ENCODE results near the gene MAGI2.

The MAGI2 gene

DNA sequence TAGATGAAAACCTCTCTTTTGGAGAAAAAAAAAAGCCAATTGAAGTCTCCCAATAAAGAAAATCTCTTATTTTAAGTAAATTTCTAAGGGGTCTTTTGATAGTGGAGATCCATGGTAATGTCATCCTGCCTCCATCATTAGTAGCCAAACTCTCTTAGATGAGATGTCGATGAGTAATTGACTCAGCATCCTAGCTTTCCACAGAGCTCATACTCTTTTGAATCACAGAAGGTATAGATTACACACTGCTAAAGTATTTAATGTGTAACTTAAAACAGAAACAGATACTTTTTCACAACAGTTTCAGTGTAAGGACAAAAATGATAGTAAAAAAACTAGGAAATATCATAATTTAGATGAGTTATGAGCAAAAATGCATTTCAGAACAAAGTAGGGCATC lies 19.4 kb downstream of the MAGI2 start:
- Mint-ChIP-seq H3K4me3 (no peak overlapping the region), H3K36me3 (ENCODE audit: insufficient read depth) (no peaks in the 10 kb centered on the region), H3K9me3 (peaks cover 8% of the 10 kb centered on the region), H3K27me3 (no peaks in the 10 kb centered on the region), H3K4me1 (no peaks in the 10 kb centered on the region), H3K27ac (ENCODE audit: low read depth) (no peak overlapping the region)
- ATAC-seq (replicated peaks; ENCODE audit: extremely low read depth, poor library complexity, severe bottlenecking), result no peak
- DNase-seq (ENCODE audit: low spot score in 2 of 2), result no peak

DNA sequence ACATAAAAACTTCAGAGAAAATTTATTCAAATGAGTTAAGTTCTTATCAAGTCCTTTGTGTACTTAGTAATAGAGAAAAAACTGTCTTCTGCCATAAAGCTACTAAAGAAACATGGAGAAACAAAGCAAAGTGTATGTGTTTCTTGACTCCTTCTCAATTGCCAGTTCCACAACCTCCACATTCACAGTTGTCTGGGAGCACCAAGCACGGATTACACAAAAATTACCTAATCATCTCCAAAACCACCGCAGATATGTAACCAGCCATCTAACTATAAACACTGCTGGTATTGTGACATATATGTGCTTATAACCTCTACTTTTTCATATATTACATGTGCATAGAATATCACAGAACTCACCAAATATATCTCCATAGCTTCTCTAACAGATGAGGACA lies 23.1 kb downstream of the MAGI2 start:
- Mint-ChIP-seq H3K4me1 (no peaks in the 10 kb centered on the region), H3K27ac (ENCODE audit: low read depth) (no peak overlapping the region), H3K4me3 (no peak overlapping the region), H3K9me3 (peaks cover 20% of the 10 kb centered on the region), H3K36me3 (ENCODE audit: insufficient read depth) (peaks cover 2% of the 10 kb centered on the region), H3K27me3 (no peaks in the 10 kb centered on the region)
- DNase-seq (ENCODE audit: low spot score in 2 of 2) (no peak), ATAC-seq (replicated peaks; ENCODE audit: extremely low read depth, poor library complexity, severe bottlenecking) (no peak)

DNA sequence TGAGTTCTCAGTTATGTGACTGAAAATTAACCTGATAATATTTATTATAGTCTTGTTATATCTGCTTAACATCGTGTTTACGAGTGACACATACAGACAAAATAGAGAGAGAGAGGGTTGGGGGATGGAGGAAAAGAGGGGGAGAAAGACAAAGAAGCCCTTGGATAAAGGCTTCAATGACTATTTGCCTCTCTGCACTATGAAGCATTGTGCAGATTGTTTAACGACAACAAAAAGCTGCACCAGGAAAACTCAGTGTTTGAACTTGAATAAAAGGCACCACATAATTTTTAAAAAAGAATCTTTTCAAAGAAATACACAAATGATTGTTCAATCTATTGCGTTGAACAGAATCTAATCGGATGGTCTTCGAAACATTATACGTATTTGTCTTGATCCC lies 27.8 kb downstream of the MAGI2 start:
- Mint-ChIP-seq H3K27ac (ENCODE audit: low read depth) (no peak overlapping the region), H3K27me3 (no peaks in the 10 kb centered on the region), H3K9me3 (peaks cover 12% of the 10 kb centered on the region), H3K4me3 (no peak overlapping the region), H3K36me3 (ENCODE audit: insufficient read depth) (peaks cover 2% of the 10 kb centered on the region), H3K4me1 (no peaks in the 10 kb centered on the region)
- ATAC-seq (replicated peaks; ENCODE audit: extremely low read depth, poor library complexity, severe bottlenecking), result no peak
- no peak for DNase-seq (ENCODE audit: low spot score in 2 of 2)

DNA sequence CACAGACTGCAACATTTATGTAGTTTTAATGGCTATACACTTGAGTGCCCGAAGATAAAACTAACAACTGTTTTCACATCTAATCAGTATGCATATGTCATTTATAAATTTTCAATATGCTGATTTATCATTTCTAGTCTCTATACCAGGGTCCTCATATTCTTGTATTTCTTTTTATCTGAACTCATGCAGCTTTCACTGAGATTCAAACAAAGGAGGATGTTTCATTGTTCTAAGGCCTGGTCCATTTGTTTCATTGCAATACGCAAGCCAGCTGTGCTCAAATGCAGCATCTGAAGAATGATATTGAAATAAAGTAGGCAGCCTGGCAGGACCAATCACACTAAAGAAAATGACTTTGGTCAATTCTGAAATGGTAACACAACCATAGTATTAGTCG lies 31.7 kb downstream of the MAGI2 start:
- Mint-ChIP-seq H3K27ac (ENCODE audit: low read depth) (no peak overlapping the region), H3K4me3 (no peak overlapping the region), H3K9me3 (peaks cover 17% of the 10 kb centered on the region), H3K27me3 (no peaks in the 10 kb centered on the region), H3K4me1 (no peaks in the 10 kb centered on the region), H3K36me3 (ENCODE audit: insufficient read depth) (peaks cover 3% of the 10 kb centered on the region)
- ATAC-seq (replicated peaks; ENCODE audit: extremely low read depth, poor library complexity, severe bottlenecking) (no peak), DNase-seq (ENCODE audit: low spot score in 2 of 2) (no peak)

DNA sequence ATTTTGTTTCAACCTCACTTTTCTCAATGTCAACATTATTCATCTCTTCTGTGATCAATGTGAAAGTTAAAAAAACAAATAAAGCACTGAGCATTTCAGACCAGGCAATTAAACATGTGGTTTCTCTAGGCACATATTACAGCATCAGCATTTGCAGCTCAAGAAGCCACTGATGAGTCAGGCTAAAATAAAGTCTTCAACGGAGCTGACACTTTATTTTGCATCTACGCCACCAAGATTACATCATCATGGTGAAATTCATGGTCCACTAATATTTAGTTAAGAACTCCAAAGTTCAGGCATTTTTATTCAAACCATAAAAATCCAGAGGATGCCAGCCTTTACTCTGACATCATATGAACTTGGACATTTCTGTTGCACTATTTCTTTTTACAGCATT lies 33.0 kb downstream of the MAGI2 start:
- Mint-ChIP-seq H3K27ac (ENCODE audit: low read depth) (no peak overlapping the region), H3K4me1 (no peaks in the 10 kb centered on the region), H3K4me3 (no peak overlapping the region), H3K27me3 (no peaks in the 10 kb centered on the region), H3K9me3 (peaks cover 17% of the 10 kb centered on the region), H3K36me3 (ENCODE audit: insufficient read depth) (peaks cover 2% of the 10 kb centered on the region)
- DNase-seq (ENCODE audit: low spot score in 2 of 2) (no peak), ATAC-seq (replicated peaks; ENCODE audit: extremely low read depth, poor library complexity, severe bottlenecking) (no peak)

DNA sequence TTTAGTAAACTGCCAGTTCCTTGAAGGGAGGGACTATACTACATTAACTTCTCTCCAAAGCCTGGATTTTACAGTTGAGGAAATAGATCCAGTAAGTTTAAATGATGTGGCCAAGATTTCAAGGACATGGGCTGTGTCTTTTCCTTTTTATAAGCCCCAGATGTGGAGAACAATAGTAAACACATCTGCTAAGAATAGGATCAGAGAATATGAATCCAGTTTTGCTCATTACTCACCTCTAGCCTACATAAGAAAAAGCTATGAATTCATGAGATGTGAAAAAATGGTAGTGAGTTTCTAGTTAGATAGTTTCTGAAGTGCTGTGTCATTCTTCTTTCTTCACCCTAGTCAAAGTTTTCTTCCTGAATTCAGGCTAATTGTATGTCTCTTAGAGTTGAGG lies 38.6 kb downstream of the MAGI2 start:
- Mint-ChIP-seq H3K27ac (ENCODE audit: low read depth) (no peak overlapping the region), H3K4me1 (no peaks in the 10 kb centered on the region), H3K27me3 (no peaks in the 10 kb centered on the region), H3K9me3 (peaks cover 16% of the 10 kb centered on the region), H3K36me3 (ENCODE audit: insufficient read depth) (peaks cover 1% of the 10 kb centered on the region), H3K4me3 (no peak overlapping the region)
- no peak for DNase-seq (ENCODE audit: low spot score in 2 of 2)
- no peak for ATAC-seq (replicated peaks; ENCODE audit: extremely low read depth, poor library complexity, severe bottlenecking)

DNA sequence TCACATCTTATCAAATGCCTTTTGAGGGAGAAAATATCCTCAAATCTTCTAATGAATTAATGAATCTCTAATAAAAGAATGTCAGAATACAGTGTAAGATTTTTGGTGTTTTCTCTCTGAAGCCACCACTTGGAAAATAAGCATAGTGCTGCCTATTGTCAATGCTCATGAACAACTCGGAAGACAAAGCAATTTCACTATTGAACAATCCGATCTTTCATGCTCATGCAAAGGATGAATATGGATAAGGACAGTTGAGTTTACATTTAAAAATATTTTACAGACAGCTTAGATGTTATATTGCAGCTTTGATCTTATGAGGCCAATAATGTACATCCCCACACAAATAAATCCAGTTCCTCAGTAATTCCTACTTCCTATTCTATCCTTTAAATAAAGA lies 40.6 kb downstream of the MAGI2 start:
- H3K27ac Mint-ChIP-seq (ENCODE audit: low read depth), result no peak overlapping the region
- H3K36me3 Mint-ChIP-seq (ENCODE audit: insufficient read depth), result peaks cover 1% of the 10 kb centered on the region
- DNase-seq (ENCODE audit: low spot score in 2 of 2) (no peak), ATAC-seq (replicated peaks; ENCODE audit: extremely low read depth, poor library complexity, severe bottlenecking) (no peak)
- H3K27me3 Mint-ChIP-seq, result no peaks in the 10 kb centered on the region
- no peaks in the 10 kb centered on the region for H3K4me1 Mint-ChIP-seq
- H3K9me3 Mint-ChIP-seq, result peaks cover 17% of the 10 kb centered on the region
- H3K4me3 Mint-ChIP-seq, result no peak overlapping the region

DNA sequence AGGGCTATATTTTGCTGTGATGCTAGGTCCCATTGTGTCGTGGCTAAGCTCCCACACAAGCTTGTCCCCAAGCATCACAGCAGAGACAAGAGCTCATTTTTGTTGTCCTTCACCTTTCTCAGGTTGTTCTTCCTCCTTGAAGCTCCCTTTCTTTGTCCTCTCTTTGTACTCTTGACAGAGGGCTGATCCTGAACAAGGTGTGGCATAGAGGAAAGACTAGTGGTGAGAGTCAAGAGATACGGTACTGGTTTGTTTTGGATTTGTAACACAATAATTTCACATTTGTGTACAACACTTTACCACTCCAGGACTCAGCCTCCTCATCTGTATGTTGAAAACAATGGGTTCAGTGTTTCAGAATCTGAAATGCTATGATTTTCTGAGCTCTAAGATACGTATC lies 41.0 kb downstream of the MAGI2 start:
- Mint-ChIP-seq H3K4me3 (no peak overlapping the region), H3K36me3 (ENCODE audit: insufficient read depth) (peaks cover 1% of the 10 kb centered on the region), H3K27me3 (no peaks in the 10 kb centered on the region), H3K4me1 (no peaks in the 10 kb centered on the region), H3K27ac (ENCODE audit: low read depth) (no peak overlapping the region), H3K9me3 (peaks cover 17% of the 10 kb centered on the region)
- ATAC-seq (replicated peaks; ENCODE audit: extremely low read depth, poor library complexity, severe bottlenecking) (no peak), DNase-seq (ENCODE audit: low spot score in 2 of 2) (no peak)

DNA sequence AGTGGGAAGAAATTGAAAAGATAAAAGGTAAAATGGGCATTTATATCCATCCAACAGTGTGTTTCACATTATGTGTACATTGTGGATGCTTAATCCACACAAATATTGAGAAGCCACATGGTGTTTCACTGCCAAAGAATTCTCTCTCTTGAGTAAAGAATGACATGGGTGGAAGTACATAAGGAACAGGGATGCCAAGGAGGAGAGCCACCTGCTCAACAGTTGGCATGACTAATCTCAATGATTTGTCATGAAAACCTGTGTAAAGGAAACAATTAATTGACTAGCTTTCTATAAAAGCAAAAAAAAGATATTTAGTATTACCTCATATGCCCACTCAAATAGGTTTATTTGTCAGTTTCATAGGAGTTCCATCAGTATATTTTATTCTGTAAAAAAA lies 43.1 kb downstream of the MAGI2 start:
- peaks cover 12% of the 10 kb centered on the region for H3K9me3 Mint-ChIP-seq
- H3K27ac Mint-ChIP-seq (ENCODE audit: low read depth), result no peak overlapping the region
- no peaks in the 10 kb centered on the region for H3K27me3 Mint-ChIP-seq
- no peaks in the 10 kb centered on the region for H3K4me1 Mint-ChIP-seq
- no peak overlapping the region for H3K4me3 Mint-ChIP-seq
- ATAC-seq (replicated peaks; ENCODE audit: extremely low read depth, poor library complexity, severe bottlenecking) (no peak), DNase-seq (ENCODE audit: low spot score in 2 of 2) (no peak)
- no peaks in the 10 kb centered on the region for H3K36me3 Mint-ChIP-seq (ENCODE audit: insufficient read depth)

DNA sequence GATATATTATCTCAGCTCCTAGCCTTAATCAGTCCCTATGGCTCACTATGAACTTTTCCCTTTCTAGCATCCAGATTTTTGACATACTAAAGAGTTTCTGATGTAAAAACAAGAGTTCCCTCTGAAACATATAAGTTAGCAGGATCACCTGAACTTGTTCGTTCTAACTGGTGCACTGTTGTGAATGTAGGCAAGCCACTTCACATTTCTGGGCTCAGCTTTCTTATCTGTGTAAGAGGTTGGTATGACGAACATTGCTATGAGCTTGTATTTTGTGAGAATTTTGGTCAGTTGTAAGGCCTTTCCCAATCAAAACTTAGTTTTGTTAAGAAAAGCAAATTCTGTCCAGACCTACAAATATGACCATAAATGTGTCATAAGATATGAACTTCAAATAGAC lies 46.1 kb downstream of the MAGI2 start:
- Mint-ChIP-seq H3K9me3 (peaks cover 7% of the 10 kb centered on the region), H3K27ac (ENCODE audit: low read depth) (no peak overlapping the region), H3K4me1 (no peaks in the 10 kb centered on the region), H3K27me3 (no peaks in the 10 kb centered on the region), H3K36me3 (ENCODE audit: insufficient read depth) (no peaks in the 10 kb centered on the region), H3K4me3 (no peak overlapping the region)
- DNase-seq (ENCODE audit: low spot score in 2 of 2) (no peak), ATAC-seq (replicated peaks; ENCODE audit: extremely low read depth, poor library complexity, severe bottlenecking) (no peak)

DNA sequence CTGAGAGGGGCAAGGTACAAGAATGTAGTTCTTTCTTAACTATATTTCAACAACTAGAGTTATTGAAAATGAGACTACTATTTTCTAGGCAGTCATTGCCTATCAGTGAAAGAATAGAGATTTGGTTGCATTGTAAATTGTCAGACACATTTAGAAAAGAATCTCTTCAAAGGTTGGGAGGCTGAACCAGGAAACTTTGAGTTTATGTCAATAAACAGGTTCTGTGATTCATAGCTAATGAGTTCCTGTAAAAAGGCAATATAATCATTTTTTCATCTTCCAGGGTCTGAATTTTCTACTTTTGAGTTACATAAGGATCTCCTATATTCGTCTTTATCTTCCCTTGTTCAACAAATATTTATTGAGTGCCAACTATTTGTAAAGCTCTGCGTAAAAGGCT lies 47.1 kb downstream of the MAGI2 start:
- H3K9me3 Mint-ChIP-seq, result peaks cover 7% of the 10 kb centered on the region
- no peak overlapping the region for H3K4me3 Mint-ChIP-seq
- H3K4me1 Mint-ChIP-seq, result no peaks in the 10 kb centered on the region
- DNase-seq (ENCODE audit: low spot score in 2 of 2) (no peak), ATAC-seq (replicated peaks; ENCODE audit: extremely low read depth, poor library complexity, severe bottlenecking) (no peak)
- no peak overlapping the region for H3K27ac Mint-ChIP-seq (ENCODE audit: low read depth)
- H3K36me3 Mint-ChIP-seq (ENCODE audit: insufficient read depth), result no peaks in the 10 kb centered on the region
- H3K27me3 Mint-ChIP-seq, result no peaks in the 10 kb centered on the region

DNA sequence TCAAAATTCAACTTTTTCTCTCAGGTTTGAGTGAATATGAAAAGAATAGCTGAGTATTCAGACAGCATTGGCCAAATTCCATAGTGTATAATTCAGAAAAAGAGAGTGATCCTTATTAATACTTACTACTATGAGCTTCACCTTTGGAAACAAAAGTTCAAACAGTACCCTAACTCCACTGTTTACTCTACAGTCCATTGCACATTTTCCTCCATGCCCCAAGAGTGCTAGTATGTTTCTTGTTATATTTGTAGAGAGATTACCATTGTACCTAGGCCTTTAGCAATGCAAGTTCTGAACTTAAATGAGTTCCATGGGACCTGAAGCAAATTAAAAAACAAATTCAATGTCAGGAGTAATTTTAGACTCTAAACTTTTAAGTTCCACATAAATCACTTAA lies 48.1 kb downstream of the MAGI2 start:
- no peaks in the 10 kb centered on the region for H3K36me3 Mint-ChIP-seq (ENCODE audit: insufficient read depth)
- ATAC-seq (replicated peaks; ENCODE audit: extremely low read depth, poor library complexity, severe bottlenecking) (no peak), DNase-seq (ENCODE audit: low spot score in 2 of 2) (no peak)
- H3K4me1 Mint-ChIP-seq, result no peaks in the 10 kb centered on the region
- peaks cover 7% of the 10 kb centered on the region for H3K9me3 Mint-ChIP-seq
- no peak overlapping the region for H3K27ac Mint-ChIP-seq (ENCODE audit: low read depth)
- no peaks in the 10 kb centered on the region for H3K27me3 Mint-ChIP-seq
- H3K4me3 Mint-ChIP-seq, result no peak overlapping the region

DNA sequence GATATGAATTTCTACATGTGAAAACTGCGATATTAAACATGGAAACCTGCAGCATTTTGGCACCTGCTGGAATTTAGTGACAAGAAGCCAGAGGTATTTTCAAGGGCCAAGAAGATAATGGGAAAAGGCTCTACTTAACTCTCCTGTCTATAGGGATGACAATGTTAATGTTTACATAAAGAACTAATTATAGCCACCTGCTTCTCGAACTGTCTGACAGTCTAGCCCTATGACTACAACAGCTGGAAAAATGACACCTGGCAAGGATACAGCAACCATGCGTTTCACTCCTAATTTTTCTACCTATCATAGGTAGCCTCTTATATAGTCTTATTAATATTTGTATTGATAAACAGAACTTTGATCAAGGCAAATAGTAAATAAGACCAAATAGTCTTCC lies 49.6 kb downstream of the MAGI2 start:
- Mint-ChIP-seq H3K27ac (ENCODE audit: low read depth) (no peak overlapping the region), H3K27me3 (no peaks in the 10 kb centered on the region), H3K4me3 (no peak overlapping the region), H3K4me1 (no peaks in the 10 kb centered on the region), H3K36me3 (ENCODE audit: insufficient read depth) (no peaks in the 10 kb centered on the region), H3K9me3 (peaks cover 7% of the 10 kb centered on the region)
- DNase-seq (ENCODE audit: low spot score in 2 of 2) (no peak), ATAC-seq (replicated peaks; ENCODE audit: extremely low read depth, poor library complexity, severe bottlenecking) (no peak)

DNA sequence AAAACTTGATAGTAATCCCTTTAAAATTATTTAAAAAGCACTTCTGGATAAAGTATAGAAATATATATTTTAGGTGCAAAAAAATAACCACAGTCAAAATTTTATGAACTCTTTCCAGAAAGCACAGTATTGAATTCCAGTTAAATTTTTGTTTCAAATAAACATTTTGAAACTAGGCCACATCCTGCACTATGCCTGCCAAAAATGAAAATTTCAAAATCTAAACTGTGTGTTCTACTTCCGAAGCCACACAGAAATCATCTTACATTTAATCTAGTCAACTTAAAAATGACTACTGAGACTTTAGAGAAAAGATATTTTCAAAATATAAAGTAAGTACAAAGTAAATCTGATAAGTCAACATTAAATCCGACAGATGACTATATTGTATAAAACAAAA lies 50.0 kb downstream of the MAGI2 start:
- ATAC-seq (replicated peaks; ENCODE audit: extremely low read depth, poor library complexity, severe bottlenecking) (no peak), DNase-seq (ENCODE audit: low spot score in 2 of 2) (no peak)
- Mint-ChIP-seq H3K4me3 (no peak overlapping the region), H3K27me3 (no peaks in the 10 kb centered on the region), H3K27ac (ENCODE audit: low read depth) (no peak overlapping the region), H3K9me3 (peaks cover 5% of the 10 kb centered on the region), H3K36me3 (ENCODE audit: insufficient read depth) (no peaks in the 10 kb centered on the region), H3K4me1 (no peaks in the 10 kb centered on the region)

Measured in central memory CD8-positive, alpha-beta T cell (primary cell).